ENCODE data around the gene GATAD2B.

The GATAD2B gene

GRCh38 chr1:153793261-153793972 is 129.4 kb downstream of the GATAD2B start (continued):
- TF ChIP-seq ZNF677 (tag by site-specific recombination; IDR thresholded peaks at IDR 0.05) (no peak), ZNF311 (tag by site-specific recombination; IDR thresholded peaks at IDR 0.05; ENCODE audit: borderline replicate concordance) (no peak), ZNF146 (tag by site-specific recombination; IDR thresholded peaks at IDR 0.05) (no peak), MZF1 (tag by site-specific recombination; IDR thresholded peaks at IDR 0.05; ENCODE audit: borderline replicate concordance) (no peak)
- TF ChIP-seq, protein P1, sequence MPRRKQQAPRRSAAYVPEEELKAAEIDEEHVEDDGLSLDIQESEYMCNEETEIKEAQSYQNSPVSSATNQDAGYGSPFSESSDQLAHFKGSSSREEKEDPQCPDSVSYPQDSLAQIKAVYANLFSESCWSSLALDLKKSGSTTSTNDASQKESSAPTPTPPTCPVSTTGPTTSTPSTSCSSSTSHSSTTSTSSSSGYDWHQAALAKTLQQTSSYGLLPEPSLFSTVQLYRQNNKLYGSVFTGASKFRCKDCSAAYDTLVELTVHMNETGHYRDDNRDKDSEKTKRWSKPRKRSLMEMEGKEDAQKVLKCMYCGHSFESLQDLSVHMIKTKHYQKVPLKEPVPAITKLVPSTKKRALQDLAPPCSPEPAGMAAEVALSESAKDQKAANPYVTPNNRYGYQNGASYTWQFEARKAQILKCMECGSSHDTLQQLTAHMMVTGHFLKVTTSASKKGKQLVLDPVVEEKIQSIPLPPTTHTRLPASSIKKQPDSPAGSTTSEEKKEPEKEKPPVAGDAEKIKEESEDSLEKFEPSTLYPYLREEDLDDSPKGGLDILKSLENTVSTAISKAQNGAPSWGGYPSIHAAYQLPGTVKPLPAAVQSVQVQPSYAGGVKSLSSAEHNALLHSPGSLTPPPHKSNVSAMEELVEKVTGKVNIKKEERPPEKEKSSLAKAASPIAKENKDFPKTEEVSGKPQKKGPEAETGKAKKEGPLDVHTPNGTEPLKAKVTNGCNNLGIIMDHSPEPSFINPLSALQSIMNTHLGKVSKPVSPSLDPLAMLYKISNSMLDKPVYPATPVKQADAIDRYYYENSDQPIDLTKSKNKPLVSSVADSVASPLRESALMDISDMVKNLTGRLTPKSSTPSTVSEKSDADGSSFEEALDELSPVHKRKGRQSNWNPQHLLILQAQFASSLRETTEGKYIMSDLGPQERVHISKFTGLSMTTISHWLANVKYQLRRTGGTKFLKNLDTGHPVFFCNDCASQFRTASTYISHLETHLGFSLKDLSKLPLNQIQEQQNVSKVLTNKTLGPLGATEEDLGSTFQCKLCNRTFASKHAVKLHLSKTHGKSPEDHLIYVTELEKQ (tag by site-specific recombination; IDR thresholded peaks at IDR 0.05; ENCODE audit: borderline replicate concordance), result no peak

DNA sequence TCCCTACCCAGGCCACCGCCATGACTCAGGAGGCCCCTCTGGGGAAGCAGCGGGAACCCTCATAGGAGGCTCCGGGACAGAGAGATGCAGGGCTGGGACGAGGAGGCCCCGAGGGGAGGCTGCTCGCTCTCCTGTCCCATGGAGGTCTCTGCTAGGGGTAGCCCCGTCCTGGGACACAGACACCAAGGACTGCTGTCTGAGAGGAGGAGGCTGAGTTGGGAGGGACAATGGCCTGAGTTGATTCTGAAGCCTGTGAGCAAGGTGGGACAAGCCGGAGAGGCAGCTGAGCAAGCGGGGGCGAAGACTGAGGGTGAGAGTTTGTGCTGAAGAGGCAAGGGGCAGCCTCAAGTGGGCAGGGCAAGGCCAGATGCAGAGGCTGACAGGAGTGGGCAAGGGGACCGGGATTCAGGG is 130.1 kb downstream of the GATAD2B start:
- H3K4me1 ChIP-seq (ENCODE audit: control insufficient read depth, insufficient read depth, low read length), result no peaks in the 10 kb centered on the region
- ChIA-PET CTCF (interaction anchor here (1.0 to 2.0 kb wide), 4 partner anchors 10 to 224 kb away, joined by 3 to 10 read pairs (median 4); partner anchors contain the start of gene RAB13), POLR2A (interaction anchor here (0.7 to 1.2 kb wide), 3 partner anchors 16 to 198 kb away, joined by 3 to 4 read pairs (median 3); partner anchors contain the start of gene RPS27)
- no peak overlapping the region for H3K27ac ChIP-seq (ENCODE audit: extremely low read depth, low read depth, low read length)
- no peak overlapping the region for H3K4me3 ChIP-seq (ENCODE audit: low read depth, low read length)
- H3K36me3 ChIP-seq (ENCODE audit: control insufficient read depth in 2 of 2, insufficient read depth in 1 of 2, low read length in 2 of 2), result no peaks in the 10 kb centered on the region
- peak; percentile 19; the same call in 1 of the 2 replicates for TF ChIP-seq ZIC2 (tag by site-specific recombination; IDR thresholded peaks at IDR 0.05)
- TF ChIP-seq ZNF501 (tag by site-specific recombination; IDR thresholded peaks at IDR 0.05), result no peak
- peak; percentile 9; the same call in 1 of the 2 replicates for TF ChIP-seq GLIS2 (tag by site-specific recombination; IDR thresholded peaks at IDR 0.05)
- no peaks in the 10 kb centered on the region for H3K9me3 ChIP-seq (ENCODE audit: control insufficient read depth, insufficient read depth, low read depth, low read length)

DNA sequence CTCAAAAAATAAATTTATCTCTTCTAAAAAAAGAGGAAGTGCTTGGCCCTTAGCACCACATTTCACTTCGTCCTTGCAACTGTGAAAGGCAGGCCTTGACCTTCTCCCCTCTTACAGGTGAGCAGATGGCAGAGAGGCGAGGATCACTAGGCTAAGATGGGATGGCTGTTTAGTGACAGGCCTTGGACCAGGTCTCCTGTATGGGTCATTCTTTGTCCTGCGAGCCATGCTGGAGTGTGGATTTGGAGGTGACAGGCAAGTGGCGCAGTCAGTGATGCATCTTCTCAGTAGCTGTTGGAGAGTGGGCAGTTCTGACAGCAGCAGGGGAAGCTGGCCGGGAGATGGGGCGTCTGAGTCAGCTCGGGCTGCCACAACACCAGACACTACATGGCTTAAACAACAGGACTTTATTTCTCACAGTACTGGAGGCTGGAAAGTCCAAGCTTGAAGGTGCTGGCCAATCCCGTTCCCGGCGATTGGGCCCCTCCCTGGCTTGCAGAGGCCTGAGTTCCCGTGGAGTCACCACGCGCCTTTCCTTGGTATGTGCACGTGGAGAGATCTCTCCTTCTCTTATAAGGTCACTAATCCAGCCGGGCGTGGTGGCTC is 131.0 kb downstream of the GATAD2B start:
- CTCF ChIA-PET, result interaction anchor here (1.3 to 2.0 kb wide), 2 partner anchors 11 to 195 kb away, joined by 3 to 10 read pairs; partner anchors contain the start of gene RAB13
- Histone ChIP-seq H3K4me1 (ENCODE audit: control insufficient read depth, insufficient read depth, low read length) (no peaks in the 10 kb centered on the region), H3K36me3 (ENCODE audit: control insufficient read depth in 2 of 2, insufficient read depth in 1 of 2, low read length in 2 of 2) (no peaks in the 10 kb centered on the region), H3K4me3 (ENCODE audit: low read depth, low read length) (no peak overlapping the region), H3K27ac (ENCODE audit: extremely low read depth, low read depth, low read length) (no peak overlapping the region), H3K9me3 (ENCODE audit: control insufficient read depth, insufficient read depth, low read depth, low read length) (no peaks in the 10 kb centered on the region)
- POLR2A ChIA-PET, result interaction anchor here (0.7 to 1.2 kb wide), 2 partner anchors 15 to 193 kb away, joined by 3 to 4 read pairs; no protein-coding TSS in a partner anchor
- TF ChIP-seq KLF1 (tag by site-specific recombination; IDR thresholded peaks at IDR 0.05) (0 out of 2 replicates have a peak, but pooled peaks have one; percentile 13), ZBTB20 (tag by site-specific recombination; IDR thresholded peaks at IDR 0.05) (no peak), ZNF391 (tag by site-specific recombination; IDR thresholded peaks at IDR 0.05; ENCODE audit: borderline replicate concordance, low read depth) (no peak)

DNA sequence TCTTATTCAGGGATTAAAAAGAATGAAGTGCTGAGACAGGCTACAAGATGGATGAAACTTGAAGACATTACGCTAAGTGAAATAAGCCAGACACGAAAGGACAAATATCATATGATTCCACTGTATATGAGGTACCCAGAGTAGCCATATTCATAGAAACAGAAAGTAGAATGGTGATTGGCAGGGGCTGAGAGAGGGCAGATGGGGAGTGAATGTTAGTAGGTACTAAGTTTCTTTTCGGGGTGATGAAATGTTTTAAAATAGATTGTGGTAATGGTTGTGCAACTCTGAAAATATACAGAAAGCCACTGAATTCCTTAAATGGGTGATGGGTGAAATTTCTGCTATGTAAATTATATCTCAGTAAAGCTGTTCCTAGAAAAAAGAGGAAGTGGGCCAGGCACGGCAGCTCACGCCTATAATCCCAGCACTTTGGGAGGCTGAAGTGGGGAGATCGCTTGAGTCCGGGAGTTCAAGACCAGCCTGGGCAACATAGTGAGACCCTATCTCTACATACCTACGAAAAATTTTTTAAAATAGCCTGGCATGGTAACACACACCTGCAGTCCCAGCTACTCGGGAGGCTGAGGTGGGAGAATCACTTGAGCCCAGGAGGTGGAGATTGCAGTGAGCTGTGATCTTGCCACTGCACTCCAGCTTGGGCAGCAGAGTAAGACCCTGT is 131.7 kb downstream of the GATAD2B start:
- CTCF ChIA-PET, result interaction anchor here (1.3 to 2.0 kb wide), 2 partner anchors 12 to 196 kb away, joined by 3 to 10 read pairs; partner anchors contain the start of gene RAB13
- Histone ChIP-seq H3K4me1 (ENCODE audit: control insufficient read depth, insufficient read depth, low read length) (no peaks in the 10 kb centered on the region), H3K27ac (ENCODE audit: extremely low read depth, low read depth, low read length) (no peak overlapping the region), H3K9me3 (ENCODE audit: control insufficient read depth, insufficient read depth, low read depth, low read length) (no peaks in the 10 kb centered on the region), H3K4me3 (ENCODE audit: low read depth, low read length) (no peak overlapping the region), H3K36me3 (ENCODE audit: control insufficient read depth in 2 of 2, insufficient read depth in 1 of 2, low read length in 2 of 2) (no peaks in the 10 kb centered on the region)
- TF ChIP-seq ZNF416 (tag by site-specific recombination; IDR thresholded peaks at IDR 0.05), result no peak
- TF ChIP-seq ZNF292 (tag by site-specific recombination; IDR thresholded peaks at IDR 0.05; ENCODE audit: borderline replicate concordance, low read depth), result no peak
- TF ChIP-seq ZNF768 (tag by site-specific recombination; IDR thresholded peaks at IDR 0.05), result no peak
- no peak for TF ChIP-seq ZNF621 (tag by site-specific recombination; IDR thresholded peaks at IDR 0.05)
- TF ChIP-seq ZXDB (tag by site-specific recombination; IDR thresholded peaks at IDR 0.05), result no peak
- no peak for TF ChIP-seq ZBTB21 (tag by site-specific recombination; IDR thresholded peaks at IDR 0.05)
- no peak for TF ChIP-seq ZNF211 (tag by site-specific recombination; IDR thresholded peaks at IDR 0.05; ENCODE audit: low read depth)
- TF ChIP-seq MEIS1 (CRISPR knock-in tag; IDR thresholded peaks at IDR 0.05; ENCODE audit: borderline replicate concordance), result no peak
- TF ChIP-seq, protein P2, sequence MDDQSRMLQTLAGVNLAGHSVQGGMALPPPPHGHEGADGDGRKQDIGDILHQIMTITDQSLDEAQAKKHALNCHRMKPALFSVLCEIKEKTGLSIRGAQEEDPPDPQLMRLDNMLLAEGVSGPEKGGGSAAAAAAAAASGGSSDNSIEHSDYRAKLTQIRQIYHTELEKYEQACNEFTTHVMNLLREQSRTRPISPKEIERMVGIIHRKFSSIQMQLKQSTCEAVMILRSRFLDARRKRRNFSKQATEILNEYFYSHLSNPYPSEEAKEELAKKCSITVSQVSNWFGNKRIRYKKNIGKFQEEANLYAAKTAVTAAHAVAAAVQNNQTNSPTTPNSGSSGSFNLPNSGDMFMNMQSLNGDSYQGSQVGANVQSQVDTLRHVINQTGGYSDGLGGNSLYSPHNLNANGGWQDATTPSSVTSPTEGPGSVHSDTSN (CRISPR knock-in tag; IDR thresholded peaks at IDR 0.05), result no peak
- no peak for TF ChIP-seq PRDM1 (tag by site-specific recombination; IDR thresholded peaks at IDR 0.05)
- no peak for TF ChIP-seq ZNF629 (tag by site-specific recombination; IDR thresholded peaks at IDR 0.05)
- TF ChIP-seq ZNF302 (tag by site-specific recombination; IDR thresholded peaks at IDR 0.05; ENCODE audit: low read depth), result no peak
- POLR2A ChIA-PET, result interaction anchor here (1.3 kb wide), 1 partner anchor 199 kb away, joined by 4 read pairs; the partner anchor contains the start of gene RPS27
